IPS-18a (cell line): ENCODE results near the gene FAM20C.

Experiments
- H3K27ac ChIP-seq: one replicate; pipeline ENCODE4 v1.5.1; 2013; ENCODE audit warnings: low read length
- H3K27me3 ChIP-seq: one replicate; pipeline ENCODE4 v1.6.1; 2013; ENCODE audit warnings: mild to moderate bottlenecking, low read length; ENCODE audit not compliant: control insufficient read depth, insufficient read depth
- H3K36me3 ChIP-seq: one replicate; pipeline ENCODE4 v1.6.1; 2013; ENCODE audit warnings: low read depth, low read length; ENCODE audit not compliant: control insufficient read depth
- H3K4me1 ChIP-seq: one replicate; pipeline ENCODE4 v1.6.1; 2013; ENCODE audit warnings: low read depth, low read length; ENCODE audit not compliant: control insufficient read depth
- H3K4me3 ChIP-seq: one replicate; pipeline ENCODE4 v1.5.1; 2013; ENCODE audit warnings: low read length
- H3K9ac ChIP-seq: one replicate; pipeline ENCODE4 v1.6.1; 2013; ENCODE audit warnings: mild to moderate bottlenecking, low read length, moderate library complexity
- H3K9me3 ChIP-seq: one replicate; pipeline ENCODE4 v1.6.1; 2013; ENCODE audit warnings: low read depth, low read length; ENCODE audit not compliant: control insufficient read depth

FAM20C gene

DNA sequence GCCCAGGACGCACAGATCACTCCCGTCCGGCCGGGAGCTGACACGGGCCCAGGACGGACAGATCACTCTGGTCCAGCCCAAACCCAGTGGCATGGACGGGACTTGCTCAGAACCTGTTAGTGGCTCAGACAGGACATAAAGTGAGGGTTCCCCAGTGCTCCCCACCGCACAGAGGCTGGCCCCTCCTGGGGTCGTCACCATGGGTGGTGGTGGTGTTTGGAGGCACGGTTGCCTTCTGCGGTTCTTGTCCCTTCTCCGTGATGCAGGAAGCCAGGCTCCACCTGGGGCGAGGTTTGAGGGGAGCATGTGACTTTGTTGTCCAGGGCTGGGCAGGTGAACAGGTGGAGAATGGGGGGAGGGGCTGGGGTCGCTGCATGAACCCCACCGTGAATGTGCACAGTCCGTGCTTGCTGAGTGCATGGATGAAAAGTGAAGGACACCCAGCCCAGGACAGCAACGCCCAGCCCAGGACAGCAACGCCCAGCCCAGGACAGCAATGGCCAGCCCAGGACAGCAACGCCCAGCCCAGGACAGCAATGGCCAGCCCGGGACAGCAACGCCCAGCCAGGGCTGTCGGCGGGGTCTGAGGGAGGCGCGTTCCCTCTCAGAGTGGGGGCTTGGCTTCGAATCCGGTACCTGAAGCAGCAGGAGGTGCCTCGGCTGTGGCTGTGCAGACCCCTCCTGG, 26.7 kb downstream of the FAM20C start:
- H3K9me3 ChIP-seq = no peaks in the 10 kb centered on the region
- no peaks in the 10 kb centered on the region for H3K36me3 ChIP-seq
- H3K27ac ChIP-seq = no peak overlapping the region
- no peaks in the 10 kb centered on the region for H3K27me3 ChIP-seq
- H3K9ac ChIP-seq = no peak overlapping the region
- no peak overlapping the region for H3K4me3 ChIP-seq
- H3K4me1 ChIP-seq = peaks cover 4% of the 10 kb centered on the region

DNA sequence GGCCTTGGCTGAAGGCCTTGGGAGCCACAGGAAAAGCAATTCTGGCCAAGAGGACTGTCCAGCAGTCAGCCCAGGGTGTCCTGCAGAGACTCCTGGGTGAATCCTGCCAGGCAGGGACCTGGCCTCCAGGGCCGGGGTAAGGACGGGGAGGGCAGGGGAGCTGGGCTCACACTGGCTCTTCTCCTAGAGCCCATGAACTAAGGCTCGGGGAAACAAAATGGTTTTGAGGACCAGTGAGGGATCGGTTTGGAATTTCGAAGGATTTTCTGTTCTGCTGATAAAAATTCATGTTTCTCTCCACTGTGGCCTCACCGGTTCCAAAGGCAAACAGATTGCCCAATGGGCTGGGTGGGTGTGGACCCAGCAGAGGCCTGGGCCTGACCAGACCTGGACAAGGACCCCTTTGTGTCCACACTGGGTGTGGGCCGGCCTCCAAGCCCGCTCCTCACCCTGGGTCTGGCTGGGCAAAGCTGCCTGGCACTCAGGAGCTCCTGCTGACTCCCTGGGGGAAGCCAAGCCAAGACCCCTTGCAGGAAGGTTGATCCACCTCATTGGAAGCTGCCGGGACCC, 27.3 kb downstream of the FAM20C start:
- peaks cover 4% of the 10 kb centered on the region for H3K4me1 ChIP-seq
- no peak overlapping the region for H3K9ac ChIP-seq
- no peak overlapping the region for H3K27ac ChIP-seq
- no peaks in the 10 kb centered on the region for H3K36me3 ChIP-seq
- H3K9me3 ChIP-seq = no peaks in the 10 kb centered on the region
- no peaks in the 10 kb centered on the region for H3K27me3 ChIP-seq
- H3K4me3 ChIP-seq = no peak overlapping the region

DNA sequence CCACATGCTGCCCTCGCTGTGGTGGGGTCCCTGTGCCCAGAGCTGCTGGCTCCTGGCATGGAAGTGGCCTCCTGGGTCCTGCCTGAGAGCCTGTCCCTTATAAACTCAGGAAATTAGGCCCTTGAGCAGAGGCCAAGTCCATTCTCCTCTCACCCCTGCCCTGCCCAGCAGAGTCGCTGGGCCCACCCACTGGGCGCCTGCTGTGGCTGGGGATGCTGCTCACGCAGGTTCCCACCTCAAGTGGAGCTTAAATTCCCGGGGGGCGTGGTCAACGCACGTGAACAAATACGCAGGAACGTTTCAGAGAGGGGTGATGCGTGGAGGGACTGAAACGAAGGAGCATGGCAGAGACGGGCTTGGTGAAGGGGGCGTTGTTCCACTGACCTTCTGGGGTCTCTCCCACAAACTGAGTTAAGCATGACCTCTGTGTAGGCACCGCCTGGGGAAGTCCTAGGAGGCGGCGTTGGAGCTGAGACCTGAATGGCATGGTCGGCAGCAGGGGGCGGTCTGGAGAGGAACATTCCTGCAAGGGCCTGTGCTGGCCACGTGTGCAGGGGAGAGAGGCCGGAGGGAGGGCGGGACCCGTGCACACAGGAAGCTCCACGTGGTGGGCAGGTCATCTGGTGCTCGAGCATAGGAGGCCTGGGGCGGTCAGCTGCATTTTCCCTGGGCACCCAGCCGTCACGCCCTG, 27.9 kb downstream of the FAM20C start:
- Histone ChIP-seq H3K4me1 (peaks cover 4% of the 10 kb centered on the region), H3K36me3 (no peaks in the 10 kb centered on the region), H3K9ac (no peak overlapping the region), H3K27me3 (no peaks in the 10 kb centered on the region), H3K27ac (no peak overlapping the region), H3K9me3 (no peaks in the 10 kb centered on the region), H3K4me3 (no peak overlapping the region)

DNA sequence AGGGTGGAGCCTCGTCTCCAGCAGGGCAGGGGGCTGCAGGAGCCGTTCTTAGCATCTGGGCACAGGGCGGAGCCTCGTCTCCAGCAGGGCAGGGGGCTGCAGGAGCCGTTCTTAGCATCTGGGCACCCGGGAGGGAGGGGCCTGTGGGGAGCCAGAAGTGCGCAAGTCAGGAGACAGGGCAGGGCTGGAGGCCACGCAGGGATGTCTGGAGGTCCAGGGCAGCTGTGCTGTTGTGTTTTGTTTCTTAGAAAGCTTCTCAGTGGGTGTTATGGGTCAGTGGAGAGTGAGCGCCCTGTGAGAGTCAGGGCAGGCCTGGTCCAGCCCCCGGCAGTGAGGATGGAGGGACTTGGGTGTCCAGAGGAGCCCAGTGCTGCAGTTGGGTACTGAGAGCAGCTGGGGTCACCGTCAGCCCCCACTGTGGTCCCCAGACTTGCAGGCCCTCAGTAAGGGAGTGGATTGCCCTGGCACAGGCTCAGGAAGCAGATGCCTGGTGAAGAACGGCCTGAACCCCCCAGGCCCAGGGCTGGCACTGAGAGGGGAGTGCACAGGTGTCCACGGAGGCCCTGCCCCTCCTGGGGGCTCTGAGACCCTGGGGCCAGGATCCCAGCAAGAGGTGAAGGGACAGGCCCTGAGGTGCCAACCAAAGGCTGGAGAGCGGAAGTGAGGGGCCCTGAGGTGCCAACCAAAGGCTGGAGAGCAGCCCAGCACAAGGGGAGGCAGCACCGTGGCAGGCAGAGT, 29.8 kb downstream of the FAM20C start:
- Histone ChIP-seq H3K36me3 (no peaks in the 10 kb centered on the region), H3K4me1 (peaks cover 4% of the 10 kb centered on the region), H3K27ac (no peak overlapping the region), H3K27me3 (no peaks in the 10 kb centered on the region), H3K4me3 (no peak overlapping the region), H3K9me3 (no peaks in the 10 kb centered on the region), H3K9ac (no peak overlapping the region)

DNA sequence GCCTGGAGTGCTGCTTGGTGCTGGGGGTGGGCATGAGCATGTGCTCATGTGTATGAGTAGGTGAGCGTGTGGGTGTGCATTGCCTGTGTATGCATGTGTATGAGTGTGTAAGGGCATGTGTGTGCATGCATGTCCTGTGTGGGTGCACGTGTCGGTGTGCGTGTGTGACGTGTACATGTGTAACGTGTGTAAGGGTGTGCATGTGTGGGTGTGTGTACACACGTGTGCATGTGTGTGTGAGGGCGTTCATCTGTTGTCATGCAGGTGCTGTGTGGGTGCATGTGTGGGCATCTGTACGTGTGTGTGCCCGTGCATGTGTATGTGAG, 30.3 kb downstream of the FAM20C start:
- Histone ChIP-seq H3K4me3 (no peak overlapping the region), H3K27me3 (no peaks in the 10 kb centered on the region), H3K9me3 (no peaks in the 10 kb centered on the region), H3K36me3 (no peaks in the 10 kb centered on the region), H3K27ac (no peak overlapping the region), H3K9ac (no peak overlapping the region), H3K4me1 (peaks cover 4% of the 10 kb centered on the region)

DNA sequence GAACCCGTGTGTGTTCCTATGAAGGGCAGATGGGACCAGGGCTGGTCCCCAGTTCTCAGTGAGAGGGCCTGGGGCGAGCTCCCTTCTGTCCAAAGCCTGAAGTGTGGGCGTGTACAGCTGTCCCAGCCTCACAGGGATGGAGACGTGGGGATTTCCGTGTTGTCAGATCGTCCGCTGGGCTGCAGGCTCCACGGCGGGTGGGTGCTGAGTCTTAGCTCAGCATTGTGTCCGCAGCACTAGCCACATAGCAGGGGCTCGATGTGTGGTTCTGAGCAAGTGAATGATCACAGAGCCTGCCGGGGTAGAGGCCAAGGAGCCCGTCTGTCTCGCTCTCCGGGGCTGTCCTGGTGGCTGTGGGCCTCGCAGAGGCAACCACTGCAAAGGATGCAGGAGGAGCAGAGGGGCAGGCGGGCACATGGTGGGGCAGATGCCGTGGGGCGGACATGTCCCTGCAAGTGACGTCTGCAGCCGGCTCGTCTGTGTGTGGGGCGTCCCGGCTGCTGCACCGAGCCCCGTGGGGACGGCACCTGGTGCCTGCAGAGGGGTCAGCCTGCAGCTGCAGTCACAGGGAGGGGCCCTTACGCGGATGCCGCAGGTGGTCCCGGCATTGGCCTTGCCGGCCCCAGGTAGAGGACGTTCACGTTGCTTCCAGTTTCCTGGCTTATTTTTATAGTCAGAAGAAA, 30.9 kb downstream of the FAM20C start:
- no peaks in the 10 kb centered on the region for H3K9me3 ChIP-seq

DNA sequence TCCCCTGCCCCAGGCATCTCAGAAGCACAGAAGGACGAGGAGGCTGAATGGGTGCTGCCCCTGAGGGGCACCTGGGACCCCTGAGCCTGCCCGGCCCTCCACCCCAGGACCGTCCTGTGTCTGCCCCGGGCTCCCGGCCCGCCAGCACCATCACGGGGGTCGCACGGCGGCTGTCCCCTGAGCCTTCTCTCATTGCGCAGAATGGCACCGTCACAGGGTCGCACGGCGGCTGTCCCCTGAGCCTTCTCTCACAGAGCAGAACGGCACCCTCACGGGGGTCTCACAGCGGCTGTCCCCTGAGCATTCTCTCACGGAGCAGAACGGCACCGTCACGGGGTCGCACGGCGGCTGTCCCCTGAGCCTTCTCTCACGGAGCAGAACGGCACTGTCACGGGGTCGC, 31.5 kb downstream of the FAM20C start:
- Histone ChIP-seq H3K4me1 (peaks cover 4% of the 10 kb centered on the region), H3K9ac (no peak overlapping the region), H3K9me3 (no peaks in the 10 kb centered on the region), H3K36me3 (no peaks in the 10 kb centered on the region), H3K27me3 (no peaks in the 10 kb centered on the region), H3K4me3 (no peak overlapping the region), H3K27ac (no peak overlapping the region)

More for the DNA sequence above, 30.9 kb downstream of the FAM20C start:
- no peaks in the 10 kb centered on the region for H3K36me3 ChIP-seq
- no peaks in the 10 kb centered on the region for H3K27me3 ChIP-seq
- no peak overlapping the region for H3K4me3 ChIP-seq
- H3K27ac ChIP-seq = no peak overlapping the region
- peaks cover 4% of the 10 kb centered on the region for H3K4me1 ChIP-seq
- no peak overlapping the region for H3K9ac ChIP-seq

DNA sequence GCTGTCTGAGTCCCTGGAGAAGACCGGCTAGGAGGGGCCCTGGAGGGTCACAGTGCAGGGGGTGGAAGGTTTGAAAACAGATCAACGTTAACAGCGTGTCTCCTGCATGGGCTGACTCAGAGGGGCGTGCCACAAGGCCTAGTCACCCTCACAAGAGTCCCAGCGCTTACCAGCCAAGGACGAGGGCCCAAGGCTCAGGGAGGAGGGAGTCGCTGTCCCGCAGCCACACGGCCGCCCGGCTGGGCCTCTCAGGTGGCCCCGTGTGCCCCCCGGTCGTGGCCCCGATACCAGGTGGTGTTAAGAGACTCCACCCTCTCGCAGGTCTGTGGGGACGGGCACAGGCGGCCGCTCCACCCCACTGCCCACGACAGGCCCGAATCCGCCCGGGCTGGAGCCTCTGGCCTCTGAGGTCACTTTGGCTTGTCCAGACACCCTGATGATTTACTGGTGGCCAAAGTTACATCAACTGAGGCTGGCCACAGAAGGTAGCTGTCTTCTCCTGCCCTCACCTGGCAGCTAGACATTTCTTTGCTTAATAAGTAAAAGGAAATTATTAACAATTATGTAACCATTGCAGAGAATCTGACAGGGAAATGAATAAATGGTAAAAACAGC, 34.0 kb downstream of the FAM20C start:
- Histone ChIP-seq H3K9ac (no peak overlapping the region), H3K27ac (no peak overlapping the region), H3K9me3 (no peaks in the 10 kb centered on the region), H3K4me3 (no peak overlapping the region), H3K4me1 (no peaks in the 10 kb centered on the region), H3K27me3 (no peaks in the 10 kb centered on the region), H3K36me3 (no peaks in the 10 kb centered on the region)

DNA sequence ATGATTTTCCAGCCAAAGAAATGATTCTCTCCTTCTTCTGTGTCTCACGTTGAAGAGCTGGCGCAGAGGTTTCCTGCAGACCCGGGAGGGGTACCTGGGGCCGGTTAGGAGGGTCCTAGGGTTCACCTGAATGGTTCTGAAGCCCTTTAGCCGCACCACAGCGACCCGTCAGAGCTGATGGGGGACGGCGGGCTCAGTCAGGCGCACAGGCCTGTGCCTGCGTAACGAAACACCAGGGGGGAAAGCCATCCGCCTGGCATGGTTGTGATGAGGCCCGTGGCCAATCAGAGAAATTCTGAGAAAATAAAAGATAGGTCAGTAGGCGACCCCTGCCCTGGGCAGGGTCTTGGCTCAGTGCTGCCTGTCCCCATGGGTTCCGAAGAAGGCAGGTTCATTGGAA, 35.6 kb downstream of the FAM20C start:
- Histone ChIP-seq H3K4me1 (no peaks in the 10 kb centered on the region), H3K27ac (no peak overlapping the region), H3K9ac (no peak overlapping the region), H3K36me3 (no peaks in the 10 kb centered on the region), H3K4me3 (no peak overlapping the region), H3K9me3 (no peaks in the 10 kb centered on the region), H3K27me3 (no peaks in the 10 kb centered on the region)

DNA sequence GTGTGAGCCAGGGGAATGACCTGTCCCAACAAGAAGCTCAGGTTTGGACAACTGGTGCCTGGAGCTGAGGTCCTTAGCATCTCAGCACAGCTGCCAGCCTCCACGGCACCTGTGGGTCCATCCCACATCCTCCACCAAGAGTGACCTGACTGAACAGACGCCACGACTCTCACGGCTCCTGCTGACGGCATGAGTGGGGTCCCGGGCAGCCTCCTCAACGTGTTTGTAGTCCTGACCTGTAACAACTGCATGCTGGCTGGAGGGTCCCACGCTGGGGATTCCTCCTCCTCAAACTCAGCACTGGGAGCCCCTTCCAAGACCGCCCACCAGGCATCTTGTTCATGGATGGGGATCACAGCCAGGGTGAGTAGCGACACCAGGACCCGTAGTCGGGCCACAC, 36.2 kb downstream of the FAM20C start:
- H3K27ac ChIP-seq = no peak overlapping the region
- H3K36me3 ChIP-seq = no peaks in the 10 kb centered on the region
- H3K9ac ChIP-seq = no peak overlapping the region
- H3K4me1 ChIP-seq = no peaks in the 10 kb centered on the region
- H3K27me3 ChIP-seq = no peaks in the 10 kb centered on the region
- no peaks in the 10 kb centered on the region for H3K9me3 ChIP-seq
- H3K4me3 ChIP-seq = no peak overlapping the region
